HepG2 (cell line): Measurements from ENCODE around the gene ISCA1. TPM values are rescaled to one million over a fixed set of nuclear protein-coding genes. Genes with fewer than 3 reads are reported as not detected.

Experiments
- HIVEP1 ChIP-seq: sonication (generic); formaldehyde crosslinking; IDR thresholded peaks from 2 replicates; pipeline ENCODE4 v1.4.0; 2020; ENCODE audit warnings: mild to moderate bottlenecking, missing genetic modification reagents
- IRX3 ChIP-seq: sonication (generic); formaldehyde crosslinking; IDR thresholded peaks from 2 replicates; pipeline ENCODE4 v1.8.1; 2023; ENCODE audit warnings: mild to moderate bottlenecking, low read depth, missing genetic modification reagents, borderline replicate concordance
- PHF21A ChIP-seq: sonication (generic); formaldehyde crosslinking; IDR thresholded peaks from 2 replicates; pipeline ENCODE4 v1.5.0; 2020; ENCODE audit warnings: mild to moderate bottlenecking, missing genetic modification reagents
- PPARG ChIP-seq: conservative IDR thresholded peaks from 2 replicates; pipeline ENCODE4 v1.6.1; 2016; ENCODE audit warnings: missing biosample characterization, missing genetic modification reagents
- RXRB ChIP-seq: IDR thresholded peaks from 2 replicates; pipeline ENCODE4 v1.6.1; 2016; ENCODE audit warnings: borderline replicate concordance, missing genetic modification reagents, missing compliant biosample characterization
- SKI ChIP-seq: fragments of 450-650 bp; IDR thresholded peaks from one replicate; pipeline ENCODE4 v1.6.1; 2018; ENCODE audit warnings: mild to moderate bottlenecking; ENCODE audit not compliant: partially characterized antibody
- SNAPC4 ChIP-seq: sonication (generic); formaldehyde crosslinking; IDR thresholded peaks from 2 replicates; pipeline ENCODE4 v1.4.0; 2020; ENCODE audit warnings: mild to moderate bottlenecking, missing genetic modification reagents
- SPEN ChIP-seq: sonication (generic); formaldehyde crosslinking; IDR thresholded peaks from 2 replicates; pipeline ENCODE4 v1.5.1; 2020; ENCODE audit warnings: low read depth, mild to moderate bottlenecking, missing genetic modification reagents
- TAF15 ChIP-seq: fragments of 200-400 bp; formaldehyde crosslinking; IDR thresholded peaks from one replicate; pipeline ENCODE4 v1.6.1; 2018; ENCODE audit warnings: mild to moderate bottlenecking, low read depth, low read length; ENCODE audit not compliant: poor library complexity, severe bottlenecking
- U2AF1 ChIP-seq: fragments of 200-400 bp; formaldehyde crosslinking; optimal IDR thresholded peaks from 2 replicates; pipeline ENCODE3; 2017; ENCODE audit warnings: mild to moderate bottlenecking, low read depth, low read length
- ZBTB7A ChIP-seq: sonication (generic); formaldehyde crosslinking; IDR thresholded peaks from 2 replicates; pipeline ENCODE4 v1.8.0; 2022; ENCODE audit warnings: mild to moderate bottlenecking, missing genetic modification reagents
- ZHX2 ChIP-seq, 2 experiments: sonication (generic) in 1 of 2; formaldehyde crosslinking in 1 of 2; IDR thresholded peaks; 2 replicates each; pipeline versions ENCODE4 v1.6.1 to v1.9.0; 2014 to 2022; ENCODE audit warnings: antibody characterized with exemption in 1 of 2, borderline replicate concordance in 1 of 2, inconsistent platforms in 1 of 2, low read depth in 1 of 2, missing genetic modification reagents in 1 of 2
- ZNF652 ChIP-seq: IDR thresholded peaks from 2 replicates; pipeline ENCODE4 v1.6.1; 2016; ENCODE audit warnings: low read depth, borderline replicate concordance
- polyA plus RNA-seq, 8 experiments: library from polyadenylated mRNA; depleted of rRNA in 3 of 8; stranded (reverse) in 7 of 8; unstranded in 1 of 8; fragments of >200 nt; fragmentation: Illumina TruSeq in 4 of 8; extraction: Trizol in 4 of 8; gene quantifications; 2 replicates each; pipeline versions ENCODE4 v1.2.1 to v1.2.3, GENCODE V29; 2011 to 2016; ENCODE audit warnings: low read depth in 4 of 8, missing spikeins in 1 of 8, mixed read lengths in 1 of 8; ENCODE audit not compliant: insufficient read depth in 1 of 8
- total RNA-seq, 5 experiments: library from RNA; depleted of rRNA; stranded (reverse); fragments of >200 nt; fragmentation: Illumina TruSeq; extraction: Trizol; gene quantifications; 2 replicates each; pipeline ENCODE4 v1.2.3, GENCODE V29; 2016; ENCODE audit warnings: low read depth in 1 of 5

ISCA1 gene
- total and polyA plus RNA-seq, 2 of the 13 experiments (the other 11 are each of a cell fraction or from before 2014, with no cell fraction given), result 29.2 to 40.9 TPM

DNA sequence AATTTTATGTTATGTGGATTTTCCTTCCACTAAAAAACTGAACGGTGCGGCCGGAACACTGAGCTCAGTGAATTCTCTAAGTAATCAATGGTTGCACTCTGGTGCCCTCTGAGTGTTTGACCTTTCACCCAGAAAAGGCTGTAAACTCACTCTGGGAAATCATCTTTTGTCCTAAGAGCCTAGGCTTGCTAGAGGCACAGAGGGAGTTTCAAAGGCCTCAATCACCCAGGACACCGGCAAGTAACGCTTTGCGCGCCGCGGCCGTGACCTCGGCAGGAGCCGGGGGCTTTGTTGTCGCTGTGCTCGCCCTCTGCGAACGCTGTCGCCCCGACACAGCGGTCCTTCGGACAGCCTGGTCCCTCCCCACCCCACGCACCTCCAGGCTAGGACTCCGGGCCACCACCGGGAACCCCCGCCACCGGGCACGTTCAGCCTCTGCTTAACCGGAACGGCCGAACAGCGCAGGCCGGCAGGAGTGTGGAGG lies 703 bp downstream of the ISCA1 start (continued):
- TF ChIP-seq PPARG (CRISPR knock-in tag) (peak; percentile 95), SNAPC4 (CRISPR knock-in tag) (0 out of 2 replicates have a peak, but pooled peaks have one; percentile 29), HIVEP1 (CRISPR knock-in tag) (no peak), IRX3 (CRISPR knock-in tag) (no peak; the same call in 1 of the 2 replicates), ZNF652 (CRISPR knock-in tag) (peak; percentile 72), SPEN (peak; percentile 69; the same call in 1 of the 2 replicates), ZHX2 (IDR thresholded peaks at IDR 0.05; ENCODE audit: low read depth) (no peak), ZHX2 (CRISPR knock-in tag; IDR thresholded peaks at IDR 0.05; ENCODE audit: borderline replicate concordance) (peak; percentile 17; the same call in 1 of the 2 replicates), RXRB (peak; percentile 98), U2AF1 (peak; percentile 30), PHF21A (CRISPR knock-in tag) (peak; percentile 15; the same call in 1 of the 2 replicates), SKI (no peak), ZBTB7A (peak; percentile 49; the same call in 1 of the 2 replicates), TAF15 (peak; percentile 40)
